KG1 (cell line): ENCODE results near the gene BDH1.
"Not testable (repeated sequence)": the region's sequence is repeated elsewhere in the genome, so short reads cannot be mapped to it uniquely, and the experiment has no call there.

Source experiments
- DNase-seq: peaks from one replicate; lab custom pipeline; 2025; lab: John Stamatoyannopoulos, UW

Gene BDH1

GRCh38 chr3:197484204-197484901 is 71.4 kb downstream of the BDH1 start:
- DNase-seq = no peak

GRCh38 chr3:197482001-197482400 is 73.8 kb downstream of the BDH1 start:
- DNase-seq = no peak

GRCh38 chr3:197480320-197480719 is 75.4 kb downstream of the BDH1 start:
- no peak for DNase-seq

GRCh38 chr3:197478746-197479668 is 76.8 kb downstream of the BDH1 start:
- no peak for DNase-seq

GRCh38 chr3:197477816-197478215 is 78.0 kb downstream of the BDH1 start:
- DNase-seq = not testable (repeated sequence)

- DNase-seq = no peak
Measured at GRCh38 chr3:197475997-197476525, 79.7 kb downstream of the BDH1 start.

GRCh38 chr3:197475514-197475913 is 80.3 kb downstream of the BDH1 start:
- DNase-seq = no peak

- DNase-seq = no peak
Measured at GRCh38 chr3:197472151-197472550, 83.6 kb downstream of the BDH1 start.

- DNase-seq = no peak
Measured at GRCh38 chr3:197471221-197472010, 84.4 kb downstream of the BDH1 start.

- DNase-seq = no peak
Measured at GRCh38 chr3:197468866-197469382, 86.8 kb downstream of the BDH1 start.

- DNase-seq = no peak
Measured at GRCh38 chr3:197468167-197468566, 87.6 kb downstream of the BDH1 start.

GRCh38 chr3:197466586-197467399 is 89.0 kb downstream of the BDH1 start:
- no peak for DNase-seq

GRCh38 chr3:197465996-197466549 is 89.7 kb downstream of the BDH1 start:
- no peak for DNase-seq

- DNase-seq = no peak
Measured at GRCh38 chr3:197465197-197465995, 90.4 kb downstream of the BDH1 start.

- no peak for DNase-seq
Measured at GRCh38 chr3:197464794-197465193, 91.0 kb downstream of the BDH1 start.

GRCh38 chr3:197463279-197463678 is 92.5 kb downstream of the BDH1 start:
- no peak for DNase-seq

- no peak for DNase-seq
Measured at GRCh38 chr3:197462808-197463207, 93.0 kb downstream of the BDH1 start.

GRCh38 chr3:197460639-197461038 is 95.1 kb downstream of the BDH1 start:
- DNase-seq = no peak

GRCh38 chr3:197460002-197460401 is 95.8 kb downstream of the BDH1 start:
- DNase-seq = no peak
